ENCODE measurements around the gene MT1B. TPM values are rescaled to one million over a fixed set of nuclear protein-coding genes. Genes with fewer than 3 reads are reported as not detected.

MT1B gene
- total and polyA plus RNA-seq, 9 of the 15 experiments (the other 6 are each of a cell fraction or from before 2014, with no cell fraction given) = not detected

DNA sequence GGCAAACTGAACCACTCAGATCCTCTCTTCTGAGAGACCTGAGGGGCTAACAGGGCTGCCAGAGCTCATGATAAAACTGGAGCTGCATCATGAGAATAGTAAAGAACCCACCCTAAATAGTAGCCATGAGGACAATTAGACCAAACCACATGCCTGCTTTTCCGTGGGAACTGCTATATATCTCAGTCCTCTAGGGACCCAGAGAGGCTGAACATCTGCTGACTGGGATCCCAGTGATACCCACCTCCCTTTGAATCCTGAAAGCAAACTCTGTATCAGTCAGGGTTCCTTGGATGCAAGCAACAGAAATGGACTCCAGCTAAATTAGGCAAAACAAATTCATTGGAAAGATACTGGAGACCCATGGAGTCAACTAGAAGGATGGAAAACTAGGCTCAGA lies 37.1 kb downstream of the MT1B start:
- FAIRE-seq = no peak
- H3K36me3 ChIP-seq (ENCODE audit: control insufficient read depth, insufficient read depth, low read length) = no peaks in the 10 kb centered on the region
- ChIA-PET CTCF (ENCODE audit: low intra/inter-chr PET ratio) (no interaction called here), POLR2A (no interaction called here)
- H4K20me1 ChIP-seq (replicated peaks; ENCODE audit: control insufficient read depth, insufficient read depth, low read length) = no peaks in the 10 kb centered on the region
- DNase-seq (ENCODE audit: extremely low read depth in 1 of 4, low spot score in 3 of 4) = no peak
- in situ Hi-C loops (cut with MboI) (no loop called here), intact Hi-C loops (cut with micrococcal nuclease) (no loop called here)
- H3K79me2 ChIP-seq (ENCODE audit: control insufficient read depth, insufficient read depth, low read length) = no peaks in the 10 kb centered on the region
- peaks cover 7 to 36% of the 10 kb centered on the region in 2 experiments; a peak in 4 of 5 replicates for H3K27me3 ChIP-seq (ENCODE audit: control insufficient read depth in 2 of 2, insufficient read depth in 2 of 2, low read length in 2 of 2)
- H3K9me1 ChIP-seq (ENCODE audit: control insufficient read depth, insufficient read depth, low read length) = no peaks in the 10 kb centered on the region
- no peak overlapping the region for H3K27ac ChIP-seq (ENCODE audit: extremely low read depth, low read depth, low read length)
- no peaks in the 10 kb centered on the region for H3K9me3 ChIP-seq (replicated peaks; ENCODE audit: control insufficient read depth, insufficient read depth, low read depth, low read length)
- no peaks in the 10 kb centered on the region; a peak in 1 of 5 replicates for H3K4me1 ChIP-seq (replicated peaks in 1 of 2; ENCODE audit: control insufficient read depth in 2 of 2, insufficient read depth in 2 of 2, low read length in 2 of 2)
- peak; percentile 46; the same call in 1 of the 3 replicates for ATAC-seq
- no peak overlapping the region for H2AFZ ChIP-seq (ENCODE audit: low read depth, low read length)
- no TSS peak for BruUV-seq (replicated peaks)
- H3K4me3 ChIP-seq = no peak overlapping the region
- 0% methylated on average over 1 of the region's 1 CpG for WGBS (ENCODE audit: insufficient coverage, low coverage, missing lambda C conversion rate)
- H3K9ac ChIP-seq (ENCODE audit: insufficient read depth in 1 of 2, low read depth in 2 of 2, low read length in 2 of 2) = no peak overlapping the region
- no peak overlapping the region for H3K4me2 ChIP-seq (ENCODE audit: insufficient read depth, low read length)
- TF ChIP-seq ILK (tag; IDR thresholded peaks at IDR 0.05; ENCODE audit: borderline replicate concordance, low read depth) = no peak
- TF ChIP-seq ZNF583 (CRISPR knock-in tag; IDR thresholded peaks at IDR 0.05) = no peak
- TF ChIP-seq HDAC3 (IDR thresholded peaks at IDR 0.05; ENCODE audit: borderline replicate concordance, partially characterized antibody) = no peak
- no peak for TF ChIP-seq TCFL5 (CRISPR knock-in tag; conservative IDR thresholded peaks at IDR 0.05)
- TF ChIP-seq RBM17 (IDR thresholded peaks at IDR 0.05; ENCODE audit: borderline replicate concordance, low read depth, low read length) = no peak
- TF ChIP-seq SMARCE1 (IDR thresholded peaks at IDR 0.05) = no peak
- no peak for TF ChIP-seq TOE1 (IDR thresholded peaks at IDR 0.05; ENCODE audit: borderline replicate concordance)
- no peak for TF ChIP-seq TOE1 (CRISPR knock-in tag; IDR thresholded peaks at IDR 0.05; ENCODE audit: borderline replicate concordance, low read depth)
- TF ChIP-seq, protein P1, sequence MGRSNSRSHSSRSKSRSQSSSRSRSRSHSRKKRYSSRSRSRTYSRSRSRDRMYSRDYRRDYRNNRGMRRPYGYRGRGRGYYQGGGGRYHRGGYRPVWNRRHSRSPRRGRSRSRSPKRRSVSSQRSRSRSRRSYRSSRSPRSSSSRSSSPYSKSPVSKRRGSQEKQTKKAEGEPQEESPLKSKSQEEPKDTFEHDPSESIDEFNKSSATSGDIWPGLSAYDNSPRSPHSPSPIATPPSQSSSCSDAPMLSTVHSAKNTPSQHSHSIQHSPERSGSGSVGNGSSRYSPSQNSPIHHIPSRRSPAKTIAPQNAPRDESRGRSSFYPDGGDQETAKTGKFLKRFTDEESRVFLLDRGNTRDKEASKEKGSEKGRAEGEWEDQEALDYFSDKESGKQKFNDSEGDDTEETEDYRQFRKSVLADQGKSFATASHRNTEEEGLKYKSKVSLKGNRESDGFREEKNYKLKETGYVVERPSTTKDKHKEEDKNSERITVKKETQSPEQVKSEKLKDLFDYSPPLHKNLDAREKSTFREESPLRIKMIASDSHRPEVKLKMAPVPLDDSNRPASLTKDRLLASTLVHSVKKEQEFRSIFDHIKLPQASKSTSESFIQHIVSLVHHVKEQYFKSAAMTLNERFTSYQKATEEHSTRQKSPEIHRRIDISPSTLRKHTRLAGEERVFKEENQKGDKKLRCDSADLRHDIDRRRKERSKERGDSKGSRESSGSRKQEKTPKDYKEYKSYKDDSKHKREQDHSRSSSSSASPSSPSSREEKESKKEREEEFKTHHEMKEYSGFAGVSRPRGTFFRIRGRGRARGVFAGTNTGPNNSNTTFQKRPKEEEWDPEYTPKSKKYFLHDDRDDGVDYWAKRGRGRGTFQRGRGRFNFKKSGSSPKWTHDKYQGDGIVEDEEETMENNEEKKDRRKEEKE (IDR thresholded peaks at IDR 0.05; ENCODE audit: borderline replicate concordance in 1 of 2, control insufficient read depth in 1 of 2, low read depth in 2 of 2, low read length in 1 of 2) = no peak
- TF ChIP-seq ZNF318 (IDR thresholded peaks at IDR 0.05; ENCODE audit: borderline replicate concordance in 1 of 2, low read depth in 1 of 2) = no peak
- TF ChIP-seq MED1 (CRISPR knock-in tag; IDR thresholded peaks at IDR 0.05; ENCODE audit: borderline replicate concordance) = no peak
- no peak for TF ChIP-seq CAMTA2 (CRISPR knock-in tag; conservative IDR thresholded peaks at IDR 0.05)
